Measurements from ENCODE around the gene ING2.

GRCh38 chr4:183517781-183518180, 12.9 kb downstream of the ING2 start:
- TF ChIP-seq BACH2 (CRISPR knock-in tag; IDR thresholded peaks at IDR 0.05; ENCODE audit: borderline replicate concordance) (no peak), OSR1 (CRISPR knock-in tag; IDR thresholded peaks at IDR 0.05) (no peak), ZFP3 (CRISPR knock-in tag; IDR thresholded peaks at IDR 0.05) (no peak), ISL1 (CRISPR knock-in tag; IDR thresholded peaks at IDR 0.05) (no peak), ZNF8 (CRISPR knock-in tag; IDR thresholded peaks at IDR 0.05) (no peak), TSHZ2 (CRISPR knock-in tag; IDR thresholded peaks at IDR 0.05) (no peak), SNAI2 (CRISPR knock-in tag; IDR thresholded peaks at IDR 0.05) (no peak), TOX (CRISPR knock-in tag; IDR thresholded peaks at IDR 0.05; ENCODE audit: borderline replicate concordance) (no peak), ESRRG (CRISPR knock-in tag; IDR thresholded peaks at IDR 0.05) (no peak), RARB (CRISPR knock-in tag; IDR thresholded peaks at IDR 0.05) (no peak), POU6F1 (CRISPR knock-in tag; IDR thresholded peaks at IDR 0.05; ENCODE audit: borderline replicate concordance, low read depth) (no peak), ZNF565 (CRISPR knock-in tag; conservative IDR thresholded peaks at IDR 0.05; ENCODE audit: low read depth) (no peak)
- TF ChIP-seq, protein P1, sequence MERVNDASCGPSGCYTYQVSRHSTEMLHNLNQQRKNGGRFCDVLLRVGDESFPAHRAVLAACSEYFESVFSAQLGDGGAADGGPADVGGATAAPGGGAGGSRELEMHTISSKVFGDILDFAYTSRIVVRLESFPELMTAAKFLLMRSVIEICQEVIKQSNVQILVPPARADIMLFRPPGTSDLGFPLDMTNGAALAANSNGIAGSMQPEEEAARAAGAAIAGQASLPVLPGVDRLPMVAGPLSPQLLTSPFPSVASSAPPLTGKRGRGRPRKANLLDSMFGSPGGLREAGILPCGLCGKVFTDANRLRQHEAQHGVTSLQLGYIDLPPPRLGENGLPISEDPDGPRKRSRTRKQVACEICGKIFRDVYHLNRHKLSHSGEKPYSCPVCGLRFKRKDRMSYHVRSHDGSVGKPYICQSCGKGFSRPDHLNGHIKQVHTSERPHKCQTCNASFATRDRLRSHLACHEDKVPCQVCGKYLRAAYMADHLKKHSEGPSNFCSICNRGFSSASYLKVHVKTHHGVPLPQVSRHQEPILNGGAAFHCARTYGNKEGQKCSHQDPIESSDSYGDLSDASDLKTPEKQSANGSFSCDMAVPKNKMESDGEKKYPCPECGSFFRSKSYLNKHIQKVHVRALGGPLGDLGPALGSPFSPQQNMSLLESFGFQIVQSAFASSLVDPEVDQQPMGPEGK (CRISPR knock-in tag; IDR thresholded peaks at IDR 0.05; ENCODE audit: borderline replicate concordance), result no peak

All from SK-N-SH treated with all-trans-retinoic acid at 6 μM for 48 hours (cell line).